ENCODE measurements around the gene PLA2G3. TPM values are rescaled to one million over a fixed set of nuclear protein-coding genes. Genes with fewer than 3 reads are reported as not detected.

PLA2G3 gene
- total and polyA plus RNA-seq, 2 experiments from 2014 or later = 1.1 to 7.3 TPM

DNA sequence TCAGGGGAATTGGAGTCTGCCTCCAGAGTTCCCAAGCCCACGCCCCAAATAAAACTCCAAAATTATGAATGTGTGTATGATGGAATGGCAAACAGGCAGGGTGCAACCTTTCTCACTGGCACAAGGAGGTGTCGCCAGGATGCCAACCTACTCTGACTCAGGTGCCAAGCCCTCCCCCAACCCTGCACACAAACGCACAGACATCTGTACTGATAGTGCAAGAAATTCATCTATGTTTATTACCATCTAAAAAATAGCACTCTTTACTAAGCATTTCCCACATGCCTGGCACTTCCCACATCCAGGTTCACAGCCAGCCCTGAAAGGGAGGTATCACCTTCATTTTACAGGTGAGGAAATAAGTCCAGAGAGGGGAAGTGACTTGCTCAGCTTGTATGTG, 1.2 kb downstream of the PLA2G3 start:
- no peaks in the 10 kb centered on the region for H3K27me3 ChIP-seq
- no peaks in the 10 kb centered on the region for H3K36me3 ChIP-seq
- TF ChIP-seq, protein P1, sequence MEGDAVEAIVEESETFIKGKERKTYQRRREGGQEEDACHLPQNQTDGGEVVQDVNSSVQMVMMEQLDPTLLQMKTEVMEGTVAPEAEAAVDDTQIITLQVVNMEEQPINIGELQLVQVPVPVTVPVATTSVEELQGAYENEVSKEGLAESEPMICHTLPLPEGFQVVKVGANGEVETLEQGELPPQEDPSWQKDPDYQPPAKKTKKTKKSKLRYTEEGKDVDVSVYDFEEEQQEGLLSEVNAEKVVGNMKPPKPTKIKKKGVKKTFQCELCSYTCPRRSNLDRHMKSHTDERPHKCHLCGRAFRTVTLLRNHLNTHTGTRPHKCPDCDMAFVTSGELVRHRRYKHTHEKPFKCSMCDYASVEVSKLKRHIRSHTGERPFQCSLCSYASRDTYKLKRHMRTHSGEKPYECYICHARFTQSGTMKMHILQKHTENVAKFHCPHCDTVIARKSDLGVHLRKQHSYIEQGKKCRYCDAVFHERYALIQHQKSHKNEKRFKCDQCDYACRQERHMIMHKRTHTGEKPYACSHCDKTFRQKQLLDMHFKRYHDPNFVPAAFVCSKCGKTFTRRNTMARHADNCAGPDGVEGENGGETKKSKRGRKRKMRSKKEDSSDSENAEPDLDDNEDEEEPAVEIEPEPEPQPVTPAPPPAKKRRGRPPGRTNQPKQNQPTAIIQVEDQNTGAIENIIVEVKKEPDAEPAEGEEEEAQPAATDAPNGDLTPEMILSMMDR (IDR thresholded peaks at IDR 0.05; ENCODE audit: low read depth, low read length) = no peak
- H3K9me3 ChIP-seq (ENCODE audit: low read depth) = no peaks in the 10 kb centered on the region
- no peak for DNase-seq (ENCODE audit: low read depth in 1 of 2, low spot score in 1 of 2)
- no peak overlapping the region for H3K4me3 ChIP-seq
- H3K4me1 ChIP-seq (ENCODE audit: low read depth) = peaks cover 6% of the 10 kb centered on the region
- H3K27ac ChIP-seq = no peak overlapping the region

DNA sequence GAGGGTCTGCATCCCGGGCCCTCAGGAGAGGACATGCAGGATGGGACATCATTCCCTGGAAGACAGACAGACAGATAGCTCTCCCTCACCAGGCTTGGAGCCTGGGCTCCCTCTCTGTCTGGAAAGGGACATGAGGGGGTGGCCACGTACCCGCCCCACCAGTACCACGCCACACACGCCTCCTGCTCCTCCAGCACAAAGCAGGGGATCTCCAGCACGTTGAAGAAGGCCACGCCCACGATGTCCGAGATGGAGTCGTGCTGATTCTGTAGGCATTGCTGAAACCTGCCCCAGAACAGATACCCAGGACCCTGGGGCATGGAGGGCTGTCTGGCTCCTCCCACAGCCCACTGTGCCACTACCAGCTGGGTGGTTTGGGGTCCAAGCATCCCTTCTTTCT, 2.2 kb downstream of the PLA2G3 start:
- TF ChIP-seq, protein P1 (IDR thresholded peaks at IDR 0.05; ENCODE audit: low read depth, low read length) = no peak
- Histone ChIP-seq H3K4me3 (no peak overlapping the region), H3K9me3 (ENCODE audit: low read depth) (no peaks in the 10 kb centered on the region), H3K27me3 (no peaks in the 10 kb centered on the region), H3K4me1 (ENCODE audit: low read depth) (peaks cover 6% of the 10 kb centered on the region), H3K36me3 (no peaks in the 10 kb centered on the region), H3K27ac (no peak overlapping the region)
- DNase-seq (ENCODE audit: low read depth in 1 of 2, low spot score in 1 of 2) = no peak

DNA sequence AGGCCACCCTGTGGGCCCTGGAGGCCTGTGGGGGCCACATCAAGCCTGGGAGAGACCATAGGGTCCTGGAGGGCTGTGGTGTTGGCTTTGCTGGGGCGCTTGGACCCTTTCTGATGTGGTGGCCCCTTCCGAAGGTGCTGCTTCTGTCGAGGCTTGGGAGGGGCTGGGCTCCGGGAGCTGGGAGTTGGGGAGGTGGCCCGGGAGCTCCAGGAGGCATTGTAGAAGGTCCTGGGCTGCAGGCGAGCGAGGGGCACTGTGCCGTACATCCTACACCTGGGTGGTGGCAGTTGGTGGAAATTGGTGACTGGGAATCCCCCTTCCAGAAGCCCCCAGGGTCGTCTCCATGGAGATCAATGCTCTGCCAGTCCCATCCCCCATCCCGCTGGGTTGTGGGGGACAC, 2.6 kb downstream of the PLA2G3 start:
- no peak for DNase-seq (ENCODE audit: low read depth in 1 of 2, low spot score in 1 of 2)

DNA sequence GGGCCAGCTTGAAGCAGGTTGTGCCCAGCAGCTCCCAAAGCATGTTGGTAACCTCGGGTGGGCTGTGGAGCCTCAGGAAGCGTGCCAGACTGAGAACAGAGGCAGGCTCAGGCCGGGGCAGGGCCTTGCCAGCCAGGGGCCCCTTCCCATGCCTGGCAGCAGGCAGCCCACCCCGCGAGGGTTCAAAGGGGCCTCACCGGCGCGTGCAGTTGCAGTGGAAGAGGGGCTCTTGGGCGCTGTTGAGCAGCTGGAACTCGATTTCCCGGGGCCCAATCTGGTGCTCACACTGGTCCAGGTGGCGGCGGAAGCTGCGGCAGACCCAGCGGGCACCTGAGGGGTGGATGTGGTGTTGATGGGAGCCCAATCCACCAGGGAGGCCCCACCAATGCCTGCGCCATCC, 3.6 kb downstream of the PLA2G3 start:
- H3K36me3 ChIP-seq = no peaks in the 10 kb centered on the region
- H3K27me3 ChIP-seq = no peaks in the 10 kb centered on the region
- no peak overlapping the region for H3K4me3 ChIP-seq
- no peak for DNase-seq (ENCODE audit: low read depth in 1 of 2, low spot score in 1 of 2)
- H3K27ac ChIP-seq = no peak overlapping the region
- peaks cover 6% of the 10 kb centered on the region for H3K4me1 ChIP-seq (ENCODE audit: low read depth)
- H3K9me3 ChIP-seq (ENCODE audit: low read depth) = no peaks in the 10 kb centered on the region
- TF ChIP-seq, protein P1 (IDR thresholded peaks at IDR 0.05; ENCODE audit: low read depth, low read length) = no peak

More for the DNA sequence above, 2.6 kb downstream of the PLA2G3 start:
- H3K9me3 ChIP-seq (ENCODE audit: low read depth) = no peaks in the 10 kb centered on the region
- H3K27me3 ChIP-seq = no peaks in the 10 kb centered on the region
- no peak overlapping the region for H3K4me3 ChIP-seq
- no peaks in the 10 kb centered on the region for H3K36me3 ChIP-seq
- H3K4me1 ChIP-seq (ENCODE audit: low read depth) = peaks cover 6% of the 10 kb centered on the region
- TF ChIP-seq, protein P1 (IDR thresholded peaks at IDR 0.05; ENCODE audit: low read depth, low read length) = no peak
- no peak overlapping the region for H3K27ac ChIP-seq

DNA sequence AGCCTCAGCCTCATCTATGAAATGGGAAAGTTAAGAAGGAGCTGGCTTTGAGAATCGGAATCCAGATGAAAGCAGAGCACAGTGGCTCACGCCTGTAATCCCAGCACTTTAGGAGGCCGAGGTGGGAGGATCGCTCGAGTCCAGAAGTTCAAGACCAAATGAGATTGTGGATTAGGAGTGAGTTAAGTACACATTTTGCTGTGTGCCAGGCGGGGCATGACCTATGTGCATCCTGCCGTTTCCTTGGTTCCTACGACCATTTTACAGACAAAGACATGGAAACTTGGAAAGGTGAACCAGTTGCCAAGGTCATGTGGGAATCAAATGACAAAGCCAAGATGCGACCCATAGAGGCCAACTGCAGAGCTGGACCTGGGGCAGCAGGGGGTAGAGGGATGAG, 4.2 kb downstream of the PLA2G3 start:
- H3K27me3 ChIP-seq = no peaks in the 10 kb centered on the region
- TF ChIP-seq, protein P1 (IDR thresholded peaks at IDR 0.05; ENCODE audit: low read depth, low read length) = no peak
- H3K4me1 ChIP-seq (ENCODE audit: low read depth) = peaks cover 6% of the 10 kb centered on the region
- no peak overlapping the region for H3K27ac ChIP-seq
- no peak for DNase-seq (ENCODE audit: low read depth in 1 of 2, low spot score in 1 of 2)
- no peaks in the 10 kb centered on the region for H3K9me3 ChIP-seq (ENCODE audit: low read depth)
- no peaks in the 10 kb centered on the region for H3K36me3 ChIP-seq
- H3K4me3 ChIP-seq = no peak overlapping the region

DNA sequence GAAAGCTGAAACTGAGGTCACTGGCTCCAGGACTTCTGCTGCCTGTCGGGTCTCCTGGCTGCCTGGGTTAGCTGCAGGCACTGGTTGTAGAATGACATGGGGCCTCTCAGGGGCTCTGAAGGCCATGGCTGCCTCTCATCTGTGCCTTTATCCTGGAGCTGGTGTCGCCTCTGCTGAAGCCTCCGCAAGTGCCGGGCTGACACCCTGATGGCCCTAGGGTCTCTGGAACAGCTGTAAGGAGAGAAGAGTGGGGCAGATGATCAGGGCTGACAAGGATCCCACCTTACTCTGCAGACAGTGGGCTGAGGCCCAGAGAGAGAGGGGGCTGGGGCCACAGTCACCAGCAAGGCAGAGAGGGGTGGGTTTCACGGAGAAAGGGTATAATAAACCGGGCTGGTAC, 4.6 kb downstream of the PLA2G3 start:
- H3K4me1 ChIP-seq (ENCODE audit: low read depth) = peaks cover 5% of the 10 kb centered on the region
- no peak overlapping the region for H3K4me3 ChIP-seq
- H3K27me3 ChIP-seq = no peaks in the 10 kb centered on the region
- H3K27ac ChIP-seq = peak overlapping the region; percentile 51
- TF ChIP-seq, protein P1 (IDR thresholded peaks at IDR 0.05; ENCODE audit: low read depth, low read length) = no peak
- H3K36me3 ChIP-seq = no peaks in the 10 kb centered on the region
- no peak for DNase-seq (ENCODE audit: low read depth in 1 of 2, low spot score in 1 of 2)
- H3K9me3 ChIP-seq (ENCODE audit: low read depth) = no peaks in the 10 kb centered on the region
